T-helper 2 cell (primary cell): Measurements from ENCODE around the gene PRH1.

Experiments used
- DNase-seq, 5 experiments: peaks; one replicate each; pipeline versions ENCODE4 v3.0.0 to v3.0.0-alpha.2; 2012 to 2022
- total RNA-seq, 2 donors: gene quantifications; one replicate each; lab custom pipeline; 2026; lab: John Stamatoyannopoulos, UW

The PRH1 gene
- 3.1 to 3.4 reads per million in 2 donors for total RNA-seq

DNA sequence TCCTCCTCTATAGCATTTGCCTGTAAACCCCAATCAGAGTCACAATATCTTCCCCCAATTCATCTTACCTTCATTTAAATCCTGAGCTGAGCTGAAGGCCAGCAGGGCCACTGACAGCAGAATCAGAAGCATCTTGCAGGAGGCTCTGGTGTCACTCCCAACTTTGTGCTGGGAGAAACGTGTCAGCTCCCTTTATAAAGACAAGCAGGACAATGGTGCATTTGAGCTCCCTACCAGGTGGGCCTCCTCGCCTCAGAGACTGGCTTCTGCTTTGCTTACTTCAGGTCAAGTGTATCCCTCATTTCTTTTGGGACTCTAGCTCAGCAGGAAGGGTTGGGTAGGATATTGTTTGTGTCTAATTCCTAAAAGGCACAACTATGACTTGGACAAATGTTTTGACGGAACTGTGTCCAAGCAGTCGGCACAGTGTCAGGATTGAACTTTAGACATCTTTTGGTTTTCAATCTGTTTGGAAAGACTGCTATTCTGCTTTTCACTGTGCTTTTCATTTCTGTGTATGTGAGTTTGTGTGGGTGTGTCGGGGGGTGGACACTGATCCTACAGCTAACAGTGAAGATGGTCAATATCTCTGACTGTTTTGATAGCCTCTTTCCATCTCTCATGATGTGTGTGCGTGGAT is at the start of gene PRH1:
Gene PRH1, minus strand, starts transcription at position 170 of the 640 bp plus-strand sequence. Its CDS starts 38 bp downstream, at position 132.
- no peak for DNase-seq

DNA sequence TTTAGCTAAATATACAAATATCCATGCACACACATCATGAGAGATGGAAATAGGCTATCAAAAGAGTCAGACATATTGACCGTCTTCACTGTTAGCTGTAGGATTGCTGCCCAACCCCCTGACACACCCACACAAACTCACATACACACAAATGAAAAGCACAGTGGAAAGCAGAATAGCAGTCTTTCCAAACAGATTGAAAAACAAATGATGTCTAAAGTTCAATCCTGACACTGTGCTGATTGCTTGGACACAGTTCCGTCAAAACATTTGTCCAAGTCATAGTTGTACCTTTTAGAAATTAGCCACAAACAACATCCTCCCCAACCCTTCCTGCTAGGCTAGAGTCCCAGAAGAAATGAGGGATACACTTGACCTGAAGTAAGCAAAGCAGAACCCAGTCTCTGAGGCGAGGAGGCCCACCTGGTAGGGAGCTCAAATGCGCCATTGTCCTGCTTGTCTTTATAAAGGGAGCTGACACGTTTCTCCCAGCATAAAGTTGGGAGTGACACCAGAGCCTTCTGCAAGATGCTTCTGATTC is 44.8 kb upstream of the PRH1 start, which contains the start of gene PRH2:
Gene PRH2, plus strand, starts transcription at position 491 of the 541 bp plus-strand sequence. Its CDS starts 38 bp downstream, at position 529.
- DNase-seq, result no peak

DNA sequence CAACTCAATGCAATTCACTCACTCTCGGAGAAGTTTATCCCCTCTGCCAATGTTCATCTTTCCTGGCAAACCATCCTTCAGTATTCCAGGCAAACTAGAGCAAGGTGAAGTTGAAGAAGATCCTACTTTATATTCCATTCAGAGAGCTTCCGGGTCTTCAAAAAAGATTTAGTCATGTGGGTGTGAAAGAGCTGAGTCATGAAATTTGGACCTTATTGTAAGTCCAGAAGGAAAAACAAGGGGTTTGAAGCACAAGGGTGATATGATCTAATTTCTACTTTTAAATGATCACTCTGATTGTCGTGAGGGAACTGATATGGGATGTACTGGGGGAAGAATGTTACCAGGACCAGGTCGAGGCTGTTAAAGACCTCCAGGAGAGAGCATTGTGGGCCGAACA is 42.2 kb upstream of the PRH1 start:
- no peak for DNase-seq

DNA sequence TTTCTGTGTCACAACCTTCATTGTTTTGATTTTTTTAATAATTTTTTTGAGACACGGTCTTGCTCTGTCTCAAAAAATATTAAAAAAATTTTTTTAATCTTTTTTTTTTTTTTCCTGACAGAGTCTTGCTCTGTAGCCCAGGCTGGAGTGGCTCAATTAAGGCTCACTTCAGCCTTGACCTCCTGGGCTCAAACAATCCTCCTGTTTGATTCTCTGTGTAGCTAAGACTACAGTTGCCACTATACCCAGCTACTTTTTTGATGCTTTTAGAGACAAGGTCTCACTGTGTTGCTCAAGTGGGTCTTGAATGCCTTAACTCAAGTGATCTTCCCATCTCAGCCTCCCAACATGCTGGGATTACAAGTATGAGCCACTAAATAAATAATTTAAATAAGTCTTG is 35.8 kb upstream of the PRH1 start:
- DNase-seq, result no peak

DNA sequence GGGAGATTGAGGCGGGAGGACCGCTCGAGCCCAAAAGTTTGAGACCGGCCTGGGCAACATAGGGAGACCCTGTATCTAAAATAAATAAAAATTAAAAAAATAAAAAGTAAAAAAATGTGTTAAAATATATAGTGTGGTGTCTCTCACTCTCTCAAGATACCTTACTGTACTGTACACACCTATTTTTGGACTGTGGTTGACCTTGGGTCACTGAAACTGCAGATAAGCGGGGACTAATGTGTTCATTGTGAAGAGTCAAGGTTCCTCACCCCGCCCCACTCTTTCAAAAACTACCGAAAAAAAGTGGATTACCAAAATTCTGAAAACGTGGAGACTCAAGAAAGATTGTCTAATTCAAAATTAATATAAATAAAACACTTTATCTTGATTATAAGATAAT is 26.3 kb upstream of the PRH1 start:
- no peak for DNase-seq

DNA sequence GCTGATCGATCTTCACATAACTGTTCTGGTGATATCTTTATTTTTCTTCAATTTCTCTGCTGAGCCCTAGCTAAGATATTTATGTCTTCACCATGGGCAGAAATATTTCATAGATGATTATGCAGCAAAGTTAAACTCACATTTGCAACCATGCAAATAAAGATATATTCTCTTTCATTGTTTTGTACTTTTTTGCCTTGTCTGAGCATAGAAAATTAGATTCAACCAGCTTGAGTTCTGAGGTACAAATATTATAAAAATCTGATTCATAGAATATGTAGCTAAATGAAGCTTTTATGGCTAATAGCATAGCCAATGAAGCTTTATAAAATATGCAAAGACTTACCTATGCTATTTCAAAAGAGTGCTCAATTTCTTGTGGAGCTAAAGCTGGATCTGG is 25.4 kb upstream of the PRH1 start, which contains the start of gene TAS2R13:
Gene TAS2R13, minus strand, starts transcription at position 101 of the 400 bp plus-strand sequence. CDS start 264 bp downstream, outside the sequence.
- no peak for DNase-seq

DNA sequence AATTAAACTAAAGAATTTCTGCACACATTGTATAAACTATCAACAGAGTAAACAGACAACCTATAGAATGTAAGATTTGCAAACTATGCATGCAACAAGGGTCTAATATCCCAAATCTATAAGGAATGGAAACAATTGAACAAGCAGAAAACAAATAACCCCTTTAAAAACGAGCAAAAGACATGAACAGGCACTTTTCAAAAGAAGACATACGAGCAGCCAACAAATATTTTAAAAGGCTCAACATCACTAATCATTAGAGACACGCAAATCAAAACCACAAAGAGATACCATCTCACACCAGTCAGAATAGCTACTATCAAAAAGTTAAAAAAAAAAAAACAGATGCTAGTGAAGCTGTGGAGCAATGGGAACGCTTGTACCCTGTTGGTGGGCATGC is 20.6 kb upstream of the PRH1 start:
- DNase-seq, result peak in 1 of 5 experiments; percentile 6

DNA sequence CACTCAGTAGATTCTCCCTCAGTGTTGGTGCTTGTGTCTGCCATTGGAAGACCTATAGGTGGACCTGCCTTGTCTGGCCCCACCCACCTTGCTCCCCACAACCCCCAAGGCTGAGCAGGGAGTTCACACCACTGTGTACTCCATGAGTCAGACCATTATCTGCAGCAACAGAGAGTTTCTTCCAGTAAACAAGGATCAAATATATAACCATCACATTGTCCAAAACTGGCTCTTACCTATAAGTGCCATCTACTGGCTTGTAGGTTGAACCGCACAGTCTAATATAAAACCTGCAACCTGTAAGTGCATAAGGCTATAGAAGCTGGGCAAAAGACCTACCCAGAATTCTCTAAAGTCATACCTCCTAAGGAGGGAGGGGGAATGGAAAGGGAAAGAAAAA is 17.4 kb upstream of the PRH1 start:
- DNase-seq, result no peak

DNA sequence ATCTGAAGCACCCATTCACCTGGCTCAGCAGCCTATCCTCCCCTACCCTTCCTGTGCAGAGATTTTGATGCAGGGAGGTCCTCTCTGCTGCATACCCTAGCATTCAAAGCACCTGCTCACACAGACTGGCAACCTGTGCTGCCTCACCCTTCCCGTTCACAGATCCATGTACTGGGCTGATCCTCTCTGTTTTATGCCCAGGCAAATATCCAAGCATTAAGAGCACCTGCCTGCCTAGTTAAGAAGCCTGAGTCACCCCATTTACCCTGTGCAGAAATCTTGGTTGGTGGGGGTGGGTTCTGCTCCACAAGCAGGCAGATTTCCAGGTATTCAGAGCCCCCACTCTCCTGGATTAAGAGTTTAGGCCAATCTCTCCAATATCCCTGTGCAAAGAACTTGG is 16.9 kb upstream of the PRH1 start:
- no peak for DNase-seq

DNA sequence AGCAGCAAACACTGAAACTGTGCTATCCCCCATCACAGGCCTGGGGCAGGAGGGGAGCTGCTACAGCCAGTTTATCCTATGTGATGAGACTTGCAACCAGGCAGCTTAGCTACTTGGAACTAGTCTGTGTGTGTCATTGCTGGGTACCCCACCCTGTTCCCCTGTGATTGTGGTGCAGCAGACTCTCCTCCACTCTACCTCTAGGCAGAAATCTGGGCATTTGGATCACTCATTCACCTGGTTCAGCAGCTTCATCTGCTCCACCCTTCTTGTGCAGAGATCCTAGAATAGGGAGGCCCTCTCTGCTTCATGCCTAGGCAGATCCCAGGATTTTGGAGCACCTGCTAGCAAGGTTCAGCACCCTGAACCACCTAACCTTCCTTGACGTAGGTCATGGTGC is 16.5 kb upstream of the PRH1 start:
- no peak for DNase-seq

DNA sequence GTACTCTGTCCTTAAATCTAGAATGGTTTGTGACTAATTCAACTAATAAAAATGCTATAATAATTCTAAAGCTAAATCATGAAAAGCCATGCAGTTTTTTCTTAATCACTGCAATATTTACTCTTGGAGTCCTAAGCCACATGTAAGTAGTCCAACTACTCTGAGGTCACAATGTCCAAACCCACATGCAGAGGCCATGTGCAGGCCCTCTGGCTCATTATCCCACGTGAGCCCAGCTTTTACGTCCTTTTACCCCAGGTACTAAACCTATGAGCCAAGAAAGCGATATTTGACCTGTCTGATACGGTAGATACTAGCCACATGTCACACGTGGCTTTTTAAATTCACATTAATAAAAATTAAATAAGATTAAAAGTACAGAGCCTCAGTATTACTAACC is 12.8 kb upstream of the PRH1 start:
- DNase-seq, result no peak

DNA sequence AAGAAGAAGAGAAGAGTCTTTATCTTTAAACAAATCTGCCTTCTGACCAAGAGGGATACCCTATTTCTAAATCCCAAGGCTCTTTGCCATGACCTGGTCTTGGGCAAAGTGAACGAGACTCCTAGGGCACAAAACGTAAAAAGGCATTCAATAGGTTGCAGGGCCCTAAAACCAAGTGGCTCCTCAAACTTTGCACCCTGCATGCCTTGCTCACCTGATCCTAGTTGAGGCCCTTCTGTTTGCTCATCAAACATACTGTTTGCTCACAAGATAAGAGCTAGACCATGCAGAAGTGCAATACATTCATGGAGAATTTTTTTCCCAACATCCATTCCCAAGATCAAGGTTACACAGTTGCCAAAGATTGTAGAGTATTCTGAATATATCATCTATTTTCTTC is 7.9 kb upstream of the PRH1 start:
- no peak for DNase-seq

DNA sequence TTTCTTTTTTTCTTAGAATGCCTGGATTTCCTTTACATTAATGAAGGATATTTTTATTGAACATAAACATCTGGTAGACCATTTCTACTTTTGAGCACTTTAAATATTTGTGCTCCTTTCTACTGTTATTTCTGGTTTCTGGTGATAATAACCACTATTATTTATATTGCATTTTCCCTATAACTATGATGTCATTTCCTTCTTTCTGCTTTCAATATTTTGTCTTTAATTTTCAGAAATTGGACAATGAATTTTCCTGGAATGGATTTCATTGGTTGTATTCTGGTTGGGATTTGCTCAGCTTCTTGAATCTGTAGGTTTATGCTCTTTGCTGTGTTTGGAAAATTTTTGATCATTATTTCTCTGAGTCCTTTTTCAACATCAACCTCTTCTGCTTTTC is 5.2 kb upstream of the PRH1 start:
- no peak for DNase-seq

DNA sequence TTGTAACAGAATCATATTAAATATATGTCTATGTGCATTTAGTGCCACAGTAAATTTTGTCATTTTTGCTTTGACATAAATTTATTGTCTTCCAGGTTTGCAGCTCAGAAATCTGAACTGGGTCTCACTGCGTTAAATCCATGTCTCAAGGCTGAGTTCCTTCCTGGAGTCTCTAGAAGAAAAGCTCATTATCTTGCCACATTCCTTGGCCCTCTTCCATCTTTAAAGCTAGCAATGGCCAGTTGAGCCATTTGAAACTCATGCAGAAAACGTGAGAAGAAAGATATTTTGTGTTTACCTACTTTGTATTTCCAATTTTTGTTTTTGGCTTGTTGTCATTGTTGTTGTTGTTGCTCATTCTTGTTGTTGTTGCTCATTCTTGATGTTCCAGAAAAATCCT is 10.7 kb downstream of the PRH1 start:
- no peak for DNase-seq

DNA sequence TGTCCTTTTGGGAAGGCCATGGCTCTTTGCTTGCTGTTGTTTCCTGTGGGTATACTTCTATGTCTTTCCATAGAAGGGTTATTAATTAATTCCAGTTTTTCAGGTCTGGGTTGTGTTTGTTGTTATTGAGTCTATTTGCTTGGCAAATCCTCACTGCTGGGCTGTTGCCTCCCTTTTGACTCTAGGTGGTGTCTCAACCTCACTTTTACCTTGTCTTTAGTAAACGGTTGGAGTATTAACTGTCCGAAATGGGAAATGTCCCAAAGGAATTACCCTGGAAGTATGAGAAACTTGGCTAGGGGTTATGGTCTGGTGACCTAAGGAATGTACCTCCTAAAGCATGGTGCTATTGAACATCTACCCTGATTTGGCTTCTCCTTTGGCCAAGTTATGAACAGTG is 16.7 kb downstream of the PRH1 start:
- no peak for DNase-seq

DNA sequence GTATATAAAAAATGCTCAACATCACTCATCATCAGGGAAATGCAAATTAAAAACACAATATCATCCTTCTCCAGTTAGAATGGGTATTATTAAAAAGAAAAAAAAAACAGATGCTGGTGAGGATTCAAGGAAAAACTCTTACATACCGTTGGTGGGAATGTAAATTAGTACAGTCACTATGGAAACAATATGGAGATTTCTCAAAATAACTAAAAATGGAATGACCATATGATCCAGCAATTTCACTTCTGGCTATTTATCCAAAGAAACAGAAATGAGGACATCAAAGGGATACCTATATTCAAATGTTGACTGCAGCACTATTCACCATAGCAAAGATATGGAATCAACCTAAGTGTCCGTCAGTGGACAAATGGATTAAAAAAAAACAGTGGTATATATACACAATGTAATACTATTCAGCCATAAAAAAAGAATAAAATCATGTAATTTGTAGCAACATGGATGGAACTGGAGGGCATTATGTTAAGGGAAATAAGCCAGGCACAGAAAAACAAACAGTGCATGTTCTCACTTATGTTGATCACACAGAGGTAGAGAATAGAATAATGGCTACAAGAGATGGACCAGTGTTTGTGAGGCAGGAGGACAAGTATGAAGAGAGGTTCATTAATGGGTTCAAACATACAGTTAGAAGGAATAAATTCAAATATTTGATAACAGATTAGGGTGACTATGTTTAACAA is 20.4 kb downstream of the PRH1 start:
- DNase-seq, result no peak

DNA sequence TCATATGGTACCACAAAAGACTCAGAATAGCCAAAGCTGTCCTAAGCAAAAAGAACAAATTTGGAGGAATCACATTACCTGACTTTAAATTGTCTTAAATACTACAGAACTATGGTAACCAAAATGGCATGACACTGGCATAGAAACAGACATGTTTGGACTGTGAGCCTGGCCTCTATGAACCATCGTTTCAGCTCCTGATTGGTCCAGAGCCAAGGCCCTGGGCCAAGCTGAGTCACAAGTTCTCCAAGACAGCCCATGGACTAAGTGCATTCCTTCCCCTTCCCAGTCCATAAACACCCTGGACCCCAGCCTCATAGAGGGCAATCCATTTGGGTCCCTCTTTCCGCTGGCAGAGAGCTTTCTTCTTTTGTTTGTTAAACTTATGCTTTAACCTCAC is 22.7 kb downstream of the PRH1 start:
- no peak for DNase-seq

DNA sequence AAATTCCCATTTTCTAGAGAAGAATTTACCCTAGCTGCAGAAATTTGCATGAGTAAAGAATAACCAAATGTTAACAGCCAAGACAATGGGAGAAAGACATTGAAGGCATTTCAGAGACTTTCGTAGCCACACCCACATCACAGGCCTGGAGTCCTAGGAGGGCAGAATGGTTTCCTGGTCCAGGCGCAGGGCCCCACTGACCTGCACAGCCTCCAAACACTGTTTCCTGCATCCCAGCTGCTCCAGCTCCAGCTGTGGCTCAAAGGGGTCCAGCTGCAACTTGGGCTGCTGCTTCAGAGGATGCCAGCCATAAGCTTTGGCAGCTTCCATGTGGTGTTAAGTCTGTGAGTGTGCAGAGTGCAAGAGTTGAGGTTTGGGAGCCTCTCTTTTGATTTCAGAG is 28.2 kb downstream of the PRH1 start:
- no peak for DNase-seq

DNA sequence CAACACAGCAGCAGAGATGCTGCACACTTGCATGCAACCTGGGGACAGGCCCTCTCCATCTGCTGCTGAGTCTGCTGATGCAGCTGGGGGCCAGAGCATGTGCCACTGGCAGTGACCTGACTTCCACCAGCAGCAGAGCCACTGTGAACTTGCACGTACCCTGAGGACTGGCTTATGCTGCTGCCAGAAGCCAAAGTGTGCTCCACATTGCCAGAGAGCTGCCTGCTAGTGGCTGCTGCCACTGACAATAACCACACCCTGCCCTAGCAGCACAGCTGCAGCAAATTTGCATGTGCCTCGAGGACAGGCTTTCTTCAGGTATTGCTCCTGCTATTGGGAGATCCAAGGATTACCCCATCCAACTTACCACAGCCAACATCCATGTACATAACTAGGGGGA is 30.3 kb downstream of the PRH1 start:
- no peak for DNase-seq

DNA sequence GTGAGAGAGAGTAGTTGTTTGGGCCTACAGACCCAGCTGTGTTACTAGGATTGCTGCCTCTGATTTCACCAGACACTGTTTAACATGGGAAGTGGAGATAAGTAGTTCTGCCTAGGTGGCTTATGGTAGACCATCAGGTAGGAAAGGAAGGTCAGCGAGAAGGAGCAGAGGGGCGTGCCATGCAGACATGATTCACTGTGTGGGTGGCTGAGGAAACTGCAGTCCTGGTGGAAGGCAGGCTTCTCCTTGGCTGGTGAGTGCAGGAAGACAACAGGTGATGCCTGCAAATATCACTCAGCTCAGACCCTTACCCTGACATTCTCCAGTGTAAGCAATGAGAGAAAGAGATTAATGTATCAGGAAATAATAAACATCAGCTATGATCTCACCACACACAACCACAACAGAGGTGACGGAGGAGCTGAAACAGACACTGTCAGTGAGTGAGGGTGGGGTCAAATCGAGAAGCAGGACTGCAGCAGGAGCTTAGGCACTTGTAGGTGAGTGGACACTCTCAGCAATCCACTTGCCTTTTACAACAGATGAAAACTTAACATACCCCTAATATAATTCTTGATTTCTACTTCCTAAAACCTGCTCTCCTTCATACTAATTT is 32.7 kb downstream of the PRH1 start:
- DNase-seq, result peak in 1 of 5 experiments; percentile 17

DNA sequence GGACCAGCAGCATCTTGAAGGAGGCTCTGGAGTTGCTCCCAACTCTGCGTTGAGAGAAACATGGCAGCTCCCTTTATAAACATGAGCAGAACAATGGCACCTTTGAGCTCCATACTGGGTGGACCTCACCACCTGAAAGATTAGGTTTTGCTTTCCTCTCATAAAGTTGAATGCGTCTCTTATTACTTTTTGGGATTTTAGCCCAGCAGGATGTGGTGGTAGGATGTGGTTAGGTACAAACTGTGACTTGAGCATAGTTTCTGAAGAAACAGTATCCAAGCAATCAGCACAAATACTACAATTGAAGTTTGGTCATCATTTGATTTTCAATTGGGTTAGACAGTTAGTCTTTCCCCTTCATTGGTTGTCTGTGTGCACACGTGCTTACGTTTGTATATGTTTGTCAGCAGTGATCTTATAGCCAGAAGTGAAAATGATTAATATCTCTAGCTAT is 34.6 kb downstream of the PRH1 start, which contains the start of gene PRR4:
Gene PRR4, minus strand, starts transcription at position 51 of the 454 bp plus-strand sequence. Its CDS starts 38 bp downstream, at position 13.
- peak in 2 of 5 experiments; percentile 15 to 88 for DNase-seq

DNA sequence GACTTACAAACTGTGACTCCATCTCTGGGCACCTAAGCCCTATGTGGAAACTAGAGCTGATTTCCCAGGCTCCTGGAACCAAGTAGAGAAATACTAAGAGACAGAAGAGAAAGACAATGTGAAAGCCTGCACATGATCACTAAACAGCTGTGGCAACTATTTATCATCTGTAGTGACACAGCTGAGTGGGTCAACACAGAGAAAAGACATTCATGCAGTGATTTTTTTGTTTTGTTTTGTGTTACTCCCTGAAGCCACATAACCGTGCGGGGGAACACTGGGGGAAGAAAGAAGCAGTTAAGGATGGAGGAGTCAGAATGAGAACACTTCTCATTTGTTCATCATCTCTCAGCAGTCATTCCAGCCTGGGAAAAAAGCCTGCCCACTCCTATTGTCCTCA is 36.3 kb downstream of the PRH1 start:
- no peak for DNase-seq

DNA sequence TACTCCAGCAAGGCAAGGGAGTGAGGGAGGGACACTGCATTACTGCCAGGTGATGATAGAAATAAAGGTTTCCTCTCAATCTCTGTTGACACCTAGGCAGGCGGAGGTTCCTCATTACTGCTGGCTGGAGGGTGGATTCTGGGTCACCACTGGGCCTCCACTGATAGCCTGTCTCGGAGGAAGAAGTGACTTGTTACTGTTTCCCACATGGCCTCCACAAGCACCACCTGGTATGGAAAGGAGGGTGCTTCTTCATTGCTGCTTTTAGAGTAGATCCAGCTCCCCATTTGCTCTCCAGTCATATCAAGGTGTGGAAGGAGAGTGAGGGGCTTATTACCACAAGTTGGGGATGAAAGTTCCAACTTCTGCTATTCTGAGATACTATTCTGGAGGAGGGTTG is 41.2 kb downstream of the PRH1 start:
- DNase-seq, result no peak
